ENCODE measurements around the gene TCF7.

Gene TCF7

GRCh38 chr5:134138416-134139376, 24.2 kb downstream of the TCF7 start:
- no peak overlapping the region for H3K4me3 ChIP-seq (ENCODE audit: low read depth in 1 of 2, low read length in 2 of 2)
- H3K27ac ChIP-seq (ENCODE audit: low read depth, low read length) = no peak overlapping the region
- H3K9me3 ChIP-seq (ENCODE audit: control insufficient read depth in 1 of 2, low read length in 2 of 2) = no peaks in the 10 kb centered on the region
- no peak overlapping the region for H3K9ac ChIP-seq (ENCODE audit: low read depth in 1 of 2, low read length in 2 of 2)
- H3K36me3 ChIP-seq (ENCODE audit: control insufficient read depth in 1 of 2, insufficient read depth in 2 of 2, low read length in 2 of 2) = peaks cover 19 to 71% of the 10 kb centered on the region in 2 donors
- peaks cover 8% of the 10 kb centered on the region in 2 donors for H3K4me1 ChIP-seq (ENCODE audit: control insufficient read depth in 1 of 2, insufficient read depth in 2 of 2, low read length in 2 of 2)
- no peaks in the 10 kb centered on the region for H3K27me3 ChIP-seq (ENCODE audit: control insufficient read depth in 1 of 2, insufficient read depth in 2 of 2, low read length in 2 of 2)

- Histone ChIP-seq H3K4me1 (ENCODE audit: control insufficient read depth in 1 of 2, insufficient read depth in 2 of 2, low read length in 2 of 2) (peaks cover 8% of the 10 kb centered on the region in 2 donors), H3K4me3 (ENCODE audit: low read depth in 1 of 2, low read length in 2 of 2) (no peak overlapping the region), H3K9ac (ENCODE audit: low read depth in 1 of 2, low read length in 2 of 2) (no peak overlapping the region), H3K36me3 (ENCODE audit: control insufficient read depth in 1 of 2, insufficient read depth in 2 of 2, low read length in 2 of 2) (peaks cover 23 to 72% of the 10 kb centered on the region in 2 donors), H3K27me3 (ENCODE audit: control insufficient read depth in 1 of 2, insufficient read depth in 2 of 2, low read length in 2 of 2) (no peaks in the 10 kb centered on the region), H3K9me3 (ENCODE audit: control insufficient read depth in 1 of 2, low read length in 2 of 2) (no peaks in the 10 kb centered on the region), H3K27ac (ENCODE audit: low read depth, low read length) (no peak overlapping the region)
These were observed 24.9 kb downstream of the TCF7 start for GRCh38 chr5:134139377-134139851.

- H3K4me3 ChIP-seq (ENCODE audit: low read depth in 1 of 2, low read length in 2 of 2) = no peak overlapping the region
- peaks cover 23 to 74% of the 10 kb centered on the region in 2 donors for H3K36me3 ChIP-seq (ENCODE audit: control insufficient read depth in 1 of 2, insufficient read depth in 2 of 2, low read length in 2 of 2)
- peaks cover 8% of the 10 kb centered on the region in 2 donors for H3K4me1 ChIP-seq (ENCODE audit: control insufficient read depth in 1 of 2, insufficient read depth in 2 of 2, low read length in 2 of 2)
- no peaks in the 10 kb centered on the region for H3K27me3 ChIP-seq (ENCODE audit: control insufficient read depth in 1 of 2, insufficient read depth in 2 of 2, low read length in 2 of 2)
- no peak overlapping the region for H3K27ac ChIP-seq (ENCODE audit: low read depth, low read length)
- H3K9me3 ChIP-seq (ENCODE audit: control insufficient read depth in 1 of 2, low read length in 2 of 2) = no peaks in the 10 kb centered on the region
- no peak overlapping the region for H3K9ac ChIP-seq (ENCODE audit: low read depth in 1 of 2, low read length in 2 of 2)
These were observed 25.5 kb downstream of the TCF7 start for GRCh38 chr5:134139891-134140469.

- Histone ChIP-seq H3K4me1 (ENCODE audit: control insufficient read depth in 1 of 2, insufficient read depth in 2 of 2, low read length in 2 of 2) (peaks cover 8% of the 10 kb centered on the region in 2 donors), H3K27me3 (ENCODE audit: control insufficient read depth in 1 of 2, insufficient read depth in 2 of 2, low read length in 2 of 2) (no peaks in the 10 kb centered on the region), H3K27ac (ENCODE audit: low read depth, low read length) (no peak overlapping the region), H3K36me3 (ENCODE audit: control insufficient read depth in 1 of 2, insufficient read depth in 2 of 2, low read length in 2 of 2) (peaks cover 30 to 74% of the 10 kb centered on the region in 2 donors), H3K4me3 (ENCODE audit: low read depth in 1 of 2, low read length in 2 of 2) (no peak overlapping the region), H3K9ac (ENCODE audit: low read depth in 1 of 2, low read length in 2 of 2) (no peak overlapping the region), H3K9me3 (ENCODE audit: control insufficient read depth in 1 of 2, low read length in 2 of 2) (no peaks in the 10 kb centered on the region)
These were observed 26.2 kb downstream of the TCF7 start for GRCh38 chr5:134140530-134141201.

- Histone ChIP-seq H3K36me3 (ENCODE audit: control insufficient read depth in 1 of 2, insufficient read depth in 2 of 2, low read length in 2 of 2) (peaks cover 31 to 73% of the 10 kb centered on the region in 2 donors), H3K27me3 (ENCODE audit: control insufficient read depth in 1 of 2, insufficient read depth in 2 of 2, low read length in 2 of 2) (no peaks in the 10 kb centered on the region), H3K27ac (ENCODE audit: low read depth, low read length) (no peak overlapping the region), H3K9me3 (ENCODE audit: control insufficient read depth in 1 of 2, low read length in 2 of 2) (no peaks in the 10 kb centered on the region), H3K4me1 (ENCODE audit: control insufficient read depth in 1 of 2, insufficient read depth in 2 of 2, low read length in 2 of 2) (peaks cover 8% of the 10 kb centered on the region in 2 donors), H3K4me3 (ENCODE audit: low read depth in 1 of 2, low read length in 2 of 2) (no peak overlapping the region), H3K9ac (ENCODE audit: low read depth in 1 of 2, low read length in 2 of 2) (no peak overlapping the region)
These were observed 27.0 kb downstream of the TCF7 start for GRCh38 chr5:134141331-134142050.

GRCh38 chr5:134142052-134142451, 27.6 kb downstream of the TCF7 start:
- Histone ChIP-seq H3K27me3 (ENCODE audit: control insufficient read depth in 1 of 2, insufficient read depth in 2 of 2, low read length in 2 of 2) (no peaks in the 10 kb centered on the region), H3K9ac (ENCODE audit: low read depth in 1 of 2, low read length in 2 of 2) (no peak overlapping the region), H3K9me3 (ENCODE audit: control insufficient read depth in 1 of 2, low read length in 2 of 2) (no peaks in the 10 kb centered on the region), H3K4me3 (ENCODE audit: low read depth in 1 of 2, low read length in 2 of 2) (no peak overlapping the region), H3K27ac (ENCODE audit: low read depth, low read length) (no peak overlapping the region), H3K36me3 (ENCODE audit: control insufficient read depth in 1 of 2, insufficient read depth in 2 of 2, low read length in 2 of 2) (peaks cover 27 to 73% of the 10 kb centered on the region in 2 donors), H3K4me1 (ENCODE audit: control insufficient read depth in 1 of 2, insufficient read depth in 2 of 2, low read length in 2 of 2) (peaks cover 8 to 11% of the 10 kb centered on the region in 2 donors)

GRCh38 chr5:134142806-134143205, 28.3 kb downstream of the TCF7 start:
- Histone ChIP-seq H3K27me3 (ENCODE audit: control insufficient read depth in 1 of 2, insufficient read depth in 2 of 2, low read length in 2 of 2) (no peaks in the 10 kb centered on the region), H3K9me3 (ENCODE audit: control insufficient read depth in 1 of 2, low read length in 2 of 2) (no peaks in the 10 kb centered on the region), H3K4me1 (ENCODE audit: control insufficient read depth in 1 of 2, insufficient read depth in 2 of 2, low read length in 2 of 2) (peaks cover 8% of the 10 kb centered on the region in 2 donors), H3K4me3 (ENCODE audit: low read depth in 1 of 2, low read length in 2 of 2) (no peak overlapping the region), H3K36me3 (ENCODE audit: control insufficient read depth in 1 of 2, insufficient read depth in 2 of 2, low read length in 2 of 2) (peaks cover 27 to 77% of the 10 kb centered on the region in 2 donors), H3K9ac (ENCODE audit: low read depth in 1 of 2, low read length in 2 of 2) (no peak overlapping the region), H3K27ac (ENCODE audit: low read depth, low read length) (no peak overlapping the region)

- Histone ChIP-seq H3K27ac (ENCODE audit: low read depth, low read length) (no peak overlapping the region), H3K4me3 (ENCODE audit: low read depth in 1 of 2, low read length in 2 of 2) (no peak overlapping the region), H3K9ac (ENCODE audit: low read depth in 1 of 2, low read length in 2 of 2) (no peak overlapping the region), H3K27me3 (ENCODE audit: control insufficient read depth in 1 of 2, insufficient read depth in 2 of 2, low read length in 2 of 2) (no peaks in the 10 kb centered on the region), H3K4me1 (ENCODE audit: control insufficient read depth in 1 of 2, insufficient read depth in 2 of 2, low read length in 2 of 2) (peaks cover 8% of the 10 kb centered on the region in 2 donors), H3K9me3 (ENCODE audit: control insufficient read depth in 1 of 2, low read length in 2 of 2) (no peaks in the 10 kb centered on the region), H3K36me3 (ENCODE audit: control insufficient read depth in 1 of 2, insufficient read depth in 2 of 2, low read length in 2 of 2) (peaks cover 30 to 77% of the 10 kb centered on the region in 2 donors)
These were observed 28.9 kb downstream of the TCF7 start for GRCh38 chr5:134143431-134143830.

- no peak overlapping the region for H3K4me3 ChIP-seq (ENCODE audit: low read depth in 1 of 2, low read length in 2 of 2)
- H3K9ac ChIP-seq (ENCODE audit: low read depth in 1 of 2, low read length in 2 of 2) = no peak overlapping the region
- no peak overlapping the region for H3K27ac ChIP-seq (ENCODE audit: low read depth, low read length)
- H3K27me3 ChIP-seq (ENCODE audit: control insufficient read depth in 1 of 2, insufficient read depth in 2 of 2, low read length in 2 of 2) = no peaks in the 10 kb centered on the region
- peaks cover 30 to 78% of the 10 kb centered on the region in 2 donors for H3K36me3 ChIP-seq (ENCODE audit: control insufficient read depth in 1 of 2, insufficient read depth in 2 of 2, low read length in 2 of 2)
- peaks cover 8 to 11% of the 10 kb centered on the region in 2 donors for H3K4me1 ChIP-seq (ENCODE audit: control insufficient read depth in 1 of 2, insufficient read depth in 2 of 2, low read length in 2 of 2)
- H3K9me3 ChIP-seq (ENCODE audit: control insufficient read depth in 1 of 2, low read length in 2 of 2) = no peaks in the 10 kb centered on the region
These were observed 29.8 kb downstream of the TCF7 start for GRCh38 chr5:134143944-134144941.
